ENCODE measurements around the gene FLVCR2. TPM values are rescaled to one million over a fixed set of nuclear protein-coding genes. Genes with fewer than 3 reads are reported as not detected.

Gene FLVCR2
- total RNA-seq, 1 experiment from 2014 or later: 6.6 TPM

DNA sequence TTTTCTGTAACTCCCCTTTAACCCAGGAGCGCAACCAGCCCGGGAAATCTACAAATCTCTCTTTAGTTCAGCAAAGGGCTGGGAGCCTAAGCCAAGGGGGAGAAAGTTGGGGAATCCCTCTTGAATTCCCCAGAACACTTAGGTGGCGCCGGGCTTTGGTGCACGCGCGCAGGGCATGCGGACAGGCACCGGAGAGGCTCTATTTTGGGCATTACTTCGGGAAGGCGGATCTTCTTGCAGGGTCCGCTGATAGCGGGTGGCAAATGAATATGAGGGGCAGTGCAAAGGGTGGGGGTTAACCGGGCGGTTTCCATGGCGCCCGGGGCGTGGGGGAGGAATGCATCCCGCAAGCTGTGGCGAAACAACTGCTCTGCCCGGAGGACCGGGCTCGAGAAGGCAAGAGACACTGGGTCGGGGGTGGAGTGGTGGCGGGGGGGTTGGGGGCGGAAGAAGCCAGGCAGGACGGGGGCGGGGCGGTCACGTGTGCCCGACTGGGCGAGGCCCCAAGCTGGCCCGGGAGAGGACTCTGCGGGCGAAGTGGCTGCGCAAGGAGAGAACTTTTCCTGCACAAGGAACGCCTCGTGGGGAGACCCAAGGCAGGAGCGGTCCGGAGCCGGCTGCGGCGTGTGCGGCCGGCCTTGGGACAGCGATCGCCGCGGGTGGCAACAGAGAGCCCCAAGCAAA, at the start of gene FLVCR2 (continued):
- TF ChIP-seq, protein P1, sequence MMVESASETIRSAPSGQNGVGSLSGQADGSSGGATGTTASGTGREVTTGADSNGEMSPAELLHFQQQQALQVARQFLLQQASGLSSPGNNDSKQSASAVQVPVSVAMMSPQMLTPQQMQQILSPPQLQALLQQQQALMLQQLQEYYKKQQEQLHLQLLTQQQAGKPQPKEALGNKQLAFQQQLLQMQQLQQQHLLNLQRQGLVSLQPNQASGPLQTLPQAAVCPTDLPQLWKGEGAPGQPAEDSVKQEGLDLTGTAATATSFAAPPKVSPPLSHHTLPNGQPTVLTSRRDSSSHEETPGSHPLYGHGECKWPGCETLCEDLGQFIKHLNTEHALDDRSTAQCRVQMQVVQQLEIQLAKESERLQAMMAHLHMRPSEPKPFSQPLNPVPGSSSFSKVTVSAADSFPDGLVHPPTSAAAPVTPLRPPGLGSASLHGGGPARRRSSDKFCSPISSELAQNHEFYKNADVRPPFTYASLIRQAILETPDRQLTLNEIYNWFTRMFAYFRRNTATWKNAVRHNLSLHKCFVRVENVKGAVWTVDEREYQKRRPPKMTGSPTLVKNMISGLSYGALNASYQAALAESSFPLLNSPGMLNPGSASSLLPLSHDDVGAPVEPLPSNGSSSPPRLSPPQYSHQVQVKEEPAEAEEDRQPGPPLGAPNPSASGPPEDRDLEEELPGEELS (CRISPR knock-in tag; IDR thresholded peaks at IDR 0.05): no peak
- TF ChIP-seq, protein P2, sequence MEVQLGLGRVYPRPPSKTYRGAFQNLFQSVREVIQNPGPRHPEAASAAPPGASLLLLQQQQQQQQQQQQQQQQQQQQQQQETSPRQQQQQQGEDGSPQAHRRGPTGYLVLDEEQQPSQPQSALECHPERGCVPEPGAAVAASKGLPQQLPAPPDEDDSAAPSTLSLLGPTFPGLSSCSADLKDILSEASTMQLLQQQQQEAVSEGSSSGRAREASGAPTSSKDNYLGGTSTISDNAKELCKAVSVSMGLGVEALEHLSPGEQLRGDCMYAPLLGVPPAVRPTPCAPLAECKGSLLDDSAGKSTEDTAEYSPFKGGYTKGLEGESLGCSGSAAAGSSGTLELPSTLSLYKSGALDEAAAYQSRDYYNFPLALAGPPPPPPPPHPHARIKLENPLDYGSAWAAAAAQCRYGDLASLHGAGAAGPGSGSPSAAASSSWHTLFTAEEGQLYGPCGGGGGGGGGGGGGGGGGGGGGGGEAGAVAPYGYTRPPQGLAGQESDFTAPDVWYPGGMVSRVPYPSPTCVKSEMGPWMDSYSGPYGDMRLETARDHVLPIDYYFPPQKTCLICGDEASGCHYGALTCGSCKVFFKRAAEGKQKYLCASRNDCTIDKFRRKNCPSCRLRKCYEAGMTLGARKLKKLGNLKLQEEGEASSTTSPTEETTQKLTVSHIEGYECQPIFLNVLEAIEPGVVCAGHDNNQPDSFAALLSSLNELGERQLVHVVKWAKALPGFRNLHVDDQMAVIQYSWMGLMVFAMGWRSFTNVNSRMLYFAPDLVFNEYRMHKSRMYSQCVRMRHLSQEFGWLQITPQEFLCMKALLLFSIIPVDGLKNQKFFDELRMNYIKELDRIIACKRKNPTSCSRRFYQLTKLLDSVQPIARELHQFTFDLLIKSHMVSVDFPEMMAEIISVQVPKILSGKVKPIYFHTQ (CRISPR knock-in tag; IDR thresholded peaks at IDR 0.05): no peak
- TF ChIP-seq, protein P3, sequence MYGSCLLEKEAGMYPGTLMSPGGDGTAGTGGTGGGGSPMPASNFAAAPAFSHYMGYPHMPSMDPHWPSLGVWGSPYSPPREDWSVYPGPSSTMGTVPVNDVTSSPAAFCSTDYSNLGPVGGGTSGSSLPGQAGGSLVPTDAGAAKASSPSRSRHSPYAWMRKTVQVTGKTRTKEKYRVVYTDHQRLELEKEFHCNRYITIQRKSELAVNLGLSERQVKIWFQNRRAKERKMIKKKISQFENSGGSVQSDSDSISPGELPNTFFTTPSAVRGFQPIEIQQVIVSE (CRISPR knock-in tag; IDR thresholded peaks at IDR 0.05; ENCODE audit: borderline replicate concordance): no peak
- no peak for TF ChIP-seq ZBTB21 (CRISPR knock-in tag; IDR thresholded peaks at IDR 0.05; ENCODE audit: borderline replicate concordance)

DNA sequence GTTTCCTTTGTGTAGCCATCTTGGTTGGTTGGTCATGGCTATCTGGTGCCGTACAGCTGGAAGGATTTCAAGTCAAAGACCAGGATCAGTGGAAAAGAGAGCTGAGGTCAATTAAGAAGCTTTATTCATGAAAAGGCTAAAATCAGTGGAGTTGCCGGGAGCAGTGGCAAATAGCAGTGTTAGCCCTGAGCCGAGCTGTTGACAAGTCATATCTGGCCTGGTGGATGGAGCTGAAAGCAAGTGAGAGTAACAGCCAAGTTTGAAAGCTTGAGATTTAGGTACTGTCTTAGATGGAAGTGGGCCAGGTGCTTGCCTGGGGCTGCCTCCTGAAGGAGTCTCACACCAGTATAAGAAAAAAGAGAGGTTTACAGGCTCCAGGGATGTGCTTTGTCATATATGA, 47.2 kb upstream of the FLVCR2 start:
- no peaks in the 10 kb centered on the region for H3K36me3 Mint-ChIP-seq
- no peak for ATAC-seq

More for the DNA sequence above, 47.2 kb upstream of the FLVCR2 start:
- no peak overlapping the region for H3K27ac Mint-ChIP-seq
- TF ChIP-seq, protein P4, sequence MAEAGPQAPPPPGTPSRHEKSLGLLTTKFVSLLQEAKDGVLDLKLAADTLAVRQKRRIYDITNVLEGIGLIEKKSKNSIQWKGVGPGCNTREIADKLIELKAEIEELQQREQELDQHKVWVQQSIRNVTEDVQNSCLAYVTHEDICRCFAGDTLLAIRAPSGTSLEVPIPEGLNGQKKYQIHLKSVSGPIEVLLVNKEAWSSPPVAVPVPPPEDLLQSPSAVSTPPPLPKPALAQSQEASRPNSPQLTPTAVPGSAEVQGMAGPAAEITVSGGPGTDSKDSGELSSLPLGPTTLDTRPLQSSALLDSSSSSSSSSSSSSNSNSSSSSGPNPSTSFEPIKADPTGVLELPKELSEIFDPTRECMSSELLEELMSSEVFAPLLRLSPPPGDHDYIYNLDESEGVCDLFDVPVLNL (CRISPR knock-in tag; IDR thresholded peaks at IDR 0.05; ENCODE audit: borderline replicate concordance, low read depth): no peak
- TF ChIP-seq, protein P5, sequence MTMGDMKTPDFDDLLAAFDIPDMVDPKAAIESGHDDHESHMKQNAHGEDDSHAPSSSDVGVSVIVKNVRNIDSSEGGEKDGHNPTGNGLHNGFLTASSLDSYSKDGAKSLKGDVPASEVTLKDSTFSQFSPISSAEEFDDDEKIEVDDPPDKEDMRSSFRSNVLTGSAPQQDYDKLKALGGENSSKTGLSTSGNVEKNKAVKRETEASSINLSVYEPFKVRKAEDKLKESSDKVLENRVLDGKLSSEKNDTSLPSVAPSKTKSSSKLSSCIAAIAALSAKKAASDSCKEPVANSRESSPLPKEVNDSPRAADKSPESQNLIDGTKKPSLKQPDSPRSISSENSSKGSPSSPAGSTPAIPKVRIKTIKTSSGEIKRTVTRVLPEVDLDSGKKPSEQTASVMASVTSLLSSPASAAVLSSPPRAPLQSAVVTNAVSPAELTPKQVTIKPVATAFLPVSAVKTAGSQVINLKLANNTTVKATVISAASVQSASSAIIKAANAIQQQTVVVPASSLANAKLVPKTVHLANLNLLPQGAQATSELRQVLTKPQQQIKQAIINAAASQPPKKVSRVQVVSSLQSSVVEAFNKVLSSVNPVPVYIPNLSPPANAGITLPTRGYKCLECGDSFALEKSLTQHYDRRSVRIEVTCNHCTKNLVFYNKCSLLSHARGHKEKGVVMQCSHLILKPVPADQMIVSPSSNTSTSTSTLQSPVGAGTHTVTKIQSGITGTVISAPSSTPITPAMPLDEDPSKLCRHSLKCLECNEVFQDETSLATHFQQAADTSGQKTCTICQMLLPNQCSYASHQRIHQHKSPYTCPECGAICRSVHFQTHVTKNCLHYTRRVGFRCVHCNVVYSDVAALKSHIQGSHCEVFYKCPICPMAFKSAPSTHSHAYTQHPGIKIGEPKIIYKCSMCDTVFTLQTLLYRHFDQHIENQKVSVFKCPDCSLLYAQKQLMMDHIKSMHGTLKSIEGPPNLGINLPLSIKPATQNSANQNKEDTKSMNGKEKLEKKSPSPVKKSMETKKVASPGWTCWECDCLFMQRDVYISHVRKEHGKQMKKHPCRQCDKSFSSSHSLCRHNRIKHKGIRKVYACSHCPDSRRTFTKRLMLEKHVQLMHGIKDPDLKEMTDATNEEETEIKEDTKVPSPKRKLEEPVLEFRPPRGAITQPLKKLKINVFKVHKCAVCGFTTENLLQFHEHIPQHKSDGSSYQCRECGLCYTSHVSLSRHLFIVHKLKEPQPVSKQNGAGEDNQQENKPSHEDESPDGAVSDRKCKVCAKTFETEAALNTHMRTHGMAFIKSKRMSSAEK (CRISPR knock-in tag; IDR thresholded peaks at IDR 0.05; ENCODE audit: borderline replicate concordance): no peak
- no peak for DNase-seq (ENCODE audit: low spot score)
- no peak overlapping the region for H3K4me3 Mint-ChIP-seq
- H3K27me3 Mint-ChIP-seq (ENCODE audit: low read depth): no peaks in the 10 kb centered on the region
- no peaks in the 10 kb centered on the region for H3K9me3 Mint-ChIP-seq
- POLR2A ChIA-PET: no interaction called here
- H3K4me1 Mint-ChIP-seq: no peaks in the 10 kb centered on the region
- CTCF ChIA-PET: interaction anchor here (0.9 to 1.0 kb wide), 3 partner anchors 12 to 46 kb away, joined by 3 read pairs; no protein-coding TSS in a partner anchor
